ENCODE data around the gene HOMER2.

DNA sequence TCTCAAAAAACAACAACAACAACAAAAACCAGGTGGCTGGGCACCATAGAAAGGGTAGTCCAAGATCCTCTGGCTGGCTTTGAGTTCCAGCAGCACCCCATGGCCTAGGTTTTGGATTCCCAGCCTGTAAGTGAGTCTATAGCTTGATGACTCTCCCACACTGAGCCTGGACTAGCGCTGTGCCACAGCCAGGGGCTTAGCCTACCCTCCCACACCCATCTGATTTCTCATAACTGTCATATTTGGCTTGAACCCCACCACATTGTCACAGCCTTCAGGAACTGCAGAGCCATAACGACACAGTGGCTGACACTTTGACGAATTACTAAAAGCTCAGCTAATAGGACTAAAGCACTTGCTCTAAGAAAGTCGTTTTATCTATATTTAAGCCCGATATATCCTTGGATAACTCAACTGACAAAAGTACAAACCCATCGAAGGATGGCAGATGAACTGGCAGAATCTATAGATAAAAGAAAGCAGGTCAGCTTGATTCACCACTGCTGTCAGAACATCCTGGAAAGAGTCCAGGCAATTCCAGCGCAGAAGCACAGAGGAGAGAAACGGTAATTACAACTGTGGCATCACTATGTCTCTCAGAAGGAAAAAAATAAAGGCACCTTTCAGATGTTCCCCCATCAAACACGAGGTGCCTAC is 62.1 kb downstream of the HOMER2 start:
- TF ChIP-seq, protein P1, sequence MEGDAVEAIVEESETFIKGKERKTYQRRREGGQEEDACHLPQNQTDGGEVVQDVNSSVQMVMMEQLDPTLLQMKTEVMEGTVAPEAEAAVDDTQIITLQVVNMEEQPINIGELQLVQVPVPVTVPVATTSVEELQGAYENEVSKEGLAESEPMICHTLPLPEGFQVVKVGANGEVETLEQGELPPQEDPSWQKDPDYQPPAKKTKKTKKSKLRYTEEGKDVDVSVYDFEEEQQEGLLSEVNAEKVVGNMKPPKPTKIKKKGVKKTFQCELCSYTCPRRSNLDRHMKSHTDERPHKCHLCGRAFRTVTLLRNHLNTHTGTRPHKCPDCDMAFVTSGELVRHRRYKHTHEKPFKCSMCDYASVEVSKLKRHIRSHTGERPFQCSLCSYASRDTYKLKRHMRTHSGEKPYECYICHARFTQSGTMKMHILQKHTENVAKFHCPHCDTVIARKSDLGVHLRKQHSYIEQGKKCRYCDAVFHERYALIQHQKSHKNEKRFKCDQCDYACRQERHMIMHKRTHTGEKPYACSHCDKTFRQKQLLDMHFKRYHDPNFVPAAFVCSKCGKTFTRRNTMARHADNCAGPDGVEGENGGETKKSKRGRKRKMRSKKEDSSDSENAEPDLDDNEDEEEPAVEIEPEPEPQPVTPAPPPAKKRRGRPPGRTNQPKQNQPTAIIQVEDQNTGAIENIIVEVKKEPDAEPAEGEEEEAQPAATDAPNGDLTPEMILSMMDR (IDR thresholded peaks at IDR 0.05; ENCODE audit: low read depth, low read length), result no peak
- no peak for TF ChIP-seq EZH2phosphoT487 (IDR thresholded peaks at IDR 0.05; ENCODE audit: low read depth)
